ENCODE results near the gene KIF19.

Gene KIF19

GRCh38 chr17:74362810-74363498, 36.9 kb downstream of the KIF19 start:
- peak; percentile 47 for DNase-seq

- no peak for DNase-seq
Measured at GRCh38 chr17:74367206-74367605, 41.2 kb downstream of the KIF19 start, which contains the start of gene GPR142. GPR142 (plus strand) TSS chr17:74367506; CDS start chr17:74369541, 2,035 bp downstream.

GRCh38 chr17:74368341-74369081, 42.5 kb downstream of the KIF19 start:
- DNase-seq, result peak; percentile 84

- DNase-seq, result no peak
Measured at GRCh38 chr17:74369221-74369620, 43.2 kb downstream of the KIF19 start.

- no peak for DNase-seq
Measured at GRCh38 chr17:74369665-74370490, 43.9 kb downstream of the KIF19 start.

- DNase-seq, result no peak
Measured at GRCh38 chr17:74371653-74372147, 45.7 kb downstream of the KIF19 start.

- DNase-seq, result no peak
Measured at GRCh38 chr17:74372426-74372825, 46.4 kb downstream of the KIF19 start.

- DNase-seq, result peak; percentile 85
Measured at GRCh38 chr17:74373838-74374606, 48.0 kb downstream of the KIF19 start.

- DNase-seq, result no peak
Measured at GRCh38 chr17:74374858-74375257, 48.8 kb downstream of the KIF19 start.

- peak; percentile 85 for DNase-seq
Measured at GRCh38 chr17:74379495-74380085, 53.6 kb downstream of the KIF19 start.

GRCh38 chr17:74380086-74380958, 54.3 kb downstream of the KIF19 start:
- DNase-seq, result no peak

- DNase-seq, result no peak
Measured at GRCh38 chr17:74380959-74381808, 55.2 kb downstream of the KIF19 start.

- DNase-seq, result no peak
Measured at GRCh38 chr17:74383141-74383540, 57.1 kb downstream of the KIF19 start.

- no peak for DNase-seq
Measured at GRCh38 chr17:74385201-74385600, 59.2 kb downstream of the KIF19 start.

- no peak for DNase-seq
Measured at GRCh38 chr17:74386386-74386785, 60.4 kb downstream of the KIF19 start.

GRCh38 chr17:74387365-74388218, 61.6 kb downstream of the KIF19 start:
- no peak for DNase-seq

- DNase-seq, result no peak
Measured at GRCh38 chr17:74389084-74389753, 63.2 kb downstream of the KIF19 start.

- DNase-seq, result no peak
Measured at GRCh38 chr17:74389937-74390679, 64.1 kb downstream of the KIF19 start.

Measured in midbrain (tissue), 1 donor.